PFSK-1 (cell line): ENCODE results near the gene PAIP1.

Source experiments
- FOXP2 ChIP-seq: optimal IDR thresholded peaks from 2 replicates; pipeline ENCODE3; 2011; ENCODE audit warnings: borderline replicate concordance, control low read depth, inconsistent platforms; ENCODE audit not compliant: insufficient read depth; ENCODE audit errors: extremely low read length, extremely low read depth
- POLR2AphosphoS5 ChIP-seq: IDR thresholded peaks from 2 replicates; pipeline ENCODE4 v1.6.1; 2012; ENCODE audit warnings: low read depth, mild to moderate bottlenecking, control low read depth, low read length, moderate library complexity
- REST ChIP-seq, 2 experiments: IDR thresholded peaks; 2 replicates each; pipeline versions ENCODE4 v1.6.1 to v1.8.0; 2011 to 2012; ENCODE audit warnings: low read depth in 2 of 2, low read length in 2 of 2, control low read depth in 1 of 2, inconsistent platforms in 1 of 2, mild to moderate bottlenecking in 1 of 2, moderate library complexity in 1 of 2; ENCODE audit not compliant: insufficient read depth in 1 of 2
- SIN3A ChIP-seq: IDR thresholded peaks from 2 replicates; pipeline ENCODE4 v1.6.1; 2012; ENCODE audit warnings: mild to moderate bottlenecking, low read length, moderate library complexity, borderline replicate concordance; ENCODE audit not compliant: insufficient read depth
- TAF1 ChIP-seq: IDR thresholded peaks from 2 replicates; pipeline ENCODE4 v1.6.1; 2012; ENCODE audit warnings: low read length, control low read depth, borderline replicate concordance; ENCODE audit not compliant: insufficient read depth

PAIP1 gene

GRCh38 chr5:43567967-43568366 is 11.1 kb upstream of the PAIP1 start:
- TF ChIP-seq POLR2AphosphoS5 (no peak), REST (IDR thresholded peaks at IDR 0.05; ENCODE audit: insufficient read depth in 1 of 2, low read depth in 2 of 2, low read length in 2 of 2) (no peak), SIN3A (no peak), FOXP2 (no peak), TAF1 (no peak)

GRCh38 chr5:43565043-43565442 is 8.2 kb upstream of the PAIP1 start:
- TF ChIP-seq SIN3A (no peak), POLR2AphosphoS5 (no peak), FOXP2 (no peak), TAF1 (no peak), REST (IDR thresholded peaks at IDR 0.05; ENCODE audit: insufficient read depth in 1 of 2, low read depth in 2 of 2, low read length in 2 of 2) (no peak)

- TF ChIP-seq REST (IDR thresholded peaks at IDR 0.05; ENCODE audit: insufficient read depth in 1 of 2, low read depth in 2 of 2, low read length in 2 of 2) (no peak), SIN3A (no peak), POLR2AphosphoS5 (no peak), FOXP2 (no peak), TAF1 (no peak)
Measured at GRCh38 chr5:43564289-43564850, 7.5 kb upstream of the PAIP1 start.

GRCh38 chr5:43563321-43563720 is 6.4 kb upstream of the PAIP1 start:
- no peak for TF ChIP-seq POLR2AphosphoS5

GRCh38 chr5:43561356-43561755 is 4.5 kb upstream of the PAIP1 start:
- no peak for TF ChIP-seq POLR2AphosphoS5
- TF ChIP-seq REST (IDR thresholded peaks at IDR 0.05; ENCODE audit: insufficient read depth in 1 of 2, low read depth in 2 of 2, low read length in 2 of 2): no peak
- TF ChIP-seq FOXP2: no peak
- TF ChIP-seq SIN3A: no peak
- no peak for TF ChIP-seq TAF1
